Measurements from ENCODE around the gene NUFIP1. TPM values are rescaled to one million over a fixed set of nuclear protein-coding genes. Genes with fewer than 3 reads are reported as not detected.

The NUFIP1 gene
- total RNA-seq (1 to 10 TPM; 3.2 to 4.1 TPM), polyA plus RNA-seq (ENCODE audit: insufficient read length in 6 of 6) (10 to 100 TPM; 10.4 to 12.0 (median 11.9) TPM)
- long read RNA-seq, donor 1, partial matches to known transcripts = 0 of 4 reads
- long read RNA-seq, donor 1, other reads (novel, unspliced or antisense) = 0 of 4 reads
- long read RNA-seq, donor 2, transcript NUFIP1-201 (10 exons, 3,492 nt) = major isoform, 5 of 5 reads
- long read RNA-seq, donor 2, partial matches to known transcripts = 0 of 5 reads
- long read RNA-seq, donor 2, other reads (novel, unspliced or antisense) = 0 of 5 reads
- long read RNA-seq, donor 3, partial matches to known transcripts = 0 of 4 reads
- long read RNA-seq, donor 3, other reads (novel, unspliced or antisense) = 0 of 4 reads
- long read RNA-seq, donor 4, partial matches to known transcripts = 3 of 4 reads
- long read RNA-seq, donor 4, other reads (novel, unspliced or antisense) = 0 of 4 reads
- long read RNA-seq, donor 5, partial matches to known transcripts = 56 of 133 reads
- long read RNA-seq, donor 5, other reads (novel, unspliced or antisense) = 76 of 133 reads
- long read RNA-seq, donor 6, partial matches to known transcripts = 0 of 1 reads
- long read RNA-seq, donor 6, other reads (novel, unspliced or antisense) = 0 of 1 reads
- long read RNA-seq, donor 7, partial matches to known transcripts = 5 of 5 reads
- long read RNA-seq, donor 7, other reads (novel, unspliced or antisense) = 0 of 5 reads
- long read RNA-seq, donor 8, partial matches to known transcripts = 0 of 2 reads
- long read RNA-seq, donor 8, other reads (novel, unspliced or antisense) = 0 of 2 reads
- long read RNA-seq, donor 9 = 0 reads
- long read RNA-seq, donor 10, partial matches to known transcripts = 4 of 8 reads
- long read RNA-seq, donor 10, other reads (novel, unspliced or antisense) = 1 of 8 reads
- long read RNA-seq, donor 11 = 0 reads
- long read RNA-seq, donor 12, partial matches to known transcripts = 0 of 2 reads
- long read RNA-seq, donor 12, other reads (novel, unspliced or antisense) = 0 of 2 reads

DNA sequence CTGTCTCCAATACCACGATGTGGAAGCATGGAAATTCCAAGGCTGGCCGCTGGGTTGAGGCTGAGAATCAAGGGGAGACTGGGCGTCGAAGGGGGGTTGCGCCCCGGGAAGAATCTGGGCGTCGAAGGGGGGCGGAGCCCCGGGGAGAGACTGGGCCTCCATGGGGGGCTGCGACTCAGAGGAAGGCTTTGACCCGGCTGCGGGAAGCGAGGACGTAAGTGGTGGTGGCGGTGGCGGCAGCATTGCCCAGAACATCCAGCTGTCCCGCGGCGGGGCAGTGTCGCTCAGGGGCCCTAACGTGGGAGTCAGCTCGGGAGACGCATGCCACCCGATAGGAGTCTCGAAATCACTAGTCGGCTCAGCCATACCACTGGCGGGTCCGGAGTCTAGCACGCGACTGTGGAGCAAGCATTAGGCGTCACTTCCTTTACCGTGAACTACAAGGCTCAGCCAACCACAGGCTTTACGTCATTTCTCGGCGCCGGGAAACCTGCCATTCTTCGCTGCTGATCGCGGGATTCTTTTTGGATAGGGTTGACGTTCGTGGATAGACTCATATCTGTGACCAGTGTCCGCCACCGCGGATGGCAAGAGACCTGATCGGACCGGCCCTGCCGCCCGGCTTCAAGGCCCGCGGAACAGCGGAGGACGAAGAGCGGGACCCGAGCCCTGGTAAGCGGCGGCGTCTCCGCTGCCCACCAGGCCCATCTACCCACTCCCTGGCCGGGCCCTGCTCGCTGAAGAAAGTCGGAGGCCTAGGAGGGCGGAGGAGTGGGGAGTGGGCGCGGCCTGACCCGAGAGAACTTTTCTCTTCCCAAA is at the start of gene NUFIP1, which contains the start of gene GPALPP1:
TSS of gene NUFIP1 (minus strand) at position 401 of the 819 bp plus-strand sequence. CDS start at position 366, 35 bp downstream.
TSS of gene GPALPP1 (plus strand) at position 468 of the 819 bp plus-strand sequence. CDS start at position 585, 117 bp downstream.
- ATAC-seq = peak; percentile 98
- Histone ChIP-seq H3K4me3 (peak within 1 kb of the TSS; percentile 70 to 84), H3K36me3 (peaks cover 0 to 14% of the 10 kb centered on the region in 2 donors), H3K27me3 (no peaks in the 10 kb centered on the region), H3K4me1 (peaks cover 19 to 46% of the 10 kb centered on the region in 2 donors), H3K27ac (peak within 1 kb of the TSS; percentile 71 to 80), H3K9me3 (no peaks in the 10 kb centered on the region)
- TF ChIP-seq, protein P1, sequence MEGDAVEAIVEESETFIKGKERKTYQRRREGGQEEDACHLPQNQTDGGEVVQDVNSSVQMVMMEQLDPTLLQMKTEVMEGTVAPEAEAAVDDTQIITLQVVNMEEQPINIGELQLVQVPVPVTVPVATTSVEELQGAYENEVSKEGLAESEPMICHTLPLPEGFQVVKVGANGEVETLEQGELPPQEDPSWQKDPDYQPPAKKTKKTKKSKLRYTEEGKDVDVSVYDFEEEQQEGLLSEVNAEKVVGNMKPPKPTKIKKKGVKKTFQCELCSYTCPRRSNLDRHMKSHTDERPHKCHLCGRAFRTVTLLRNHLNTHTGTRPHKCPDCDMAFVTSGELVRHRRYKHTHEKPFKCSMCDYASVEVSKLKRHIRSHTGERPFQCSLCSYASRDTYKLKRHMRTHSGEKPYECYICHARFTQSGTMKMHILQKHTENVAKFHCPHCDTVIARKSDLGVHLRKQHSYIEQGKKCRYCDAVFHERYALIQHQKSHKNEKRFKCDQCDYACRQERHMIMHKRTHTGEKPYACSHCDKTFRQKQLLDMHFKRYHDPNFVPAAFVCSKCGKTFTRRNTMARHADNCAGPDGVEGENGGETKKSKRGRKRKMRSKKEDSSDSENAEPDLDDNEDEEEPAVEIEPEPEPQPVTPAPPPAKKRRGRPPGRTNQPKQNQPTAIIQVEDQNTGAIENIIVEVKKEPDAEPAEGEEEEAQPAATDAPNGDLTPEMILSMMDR (IDR thresholded peaks at IDR 0.05) = no peak
- intact Hi-C loops (cut with DNase I) = no loop called here
- DNase-seq = peak; percentile 92 to 94 (median 93)

DNA sequence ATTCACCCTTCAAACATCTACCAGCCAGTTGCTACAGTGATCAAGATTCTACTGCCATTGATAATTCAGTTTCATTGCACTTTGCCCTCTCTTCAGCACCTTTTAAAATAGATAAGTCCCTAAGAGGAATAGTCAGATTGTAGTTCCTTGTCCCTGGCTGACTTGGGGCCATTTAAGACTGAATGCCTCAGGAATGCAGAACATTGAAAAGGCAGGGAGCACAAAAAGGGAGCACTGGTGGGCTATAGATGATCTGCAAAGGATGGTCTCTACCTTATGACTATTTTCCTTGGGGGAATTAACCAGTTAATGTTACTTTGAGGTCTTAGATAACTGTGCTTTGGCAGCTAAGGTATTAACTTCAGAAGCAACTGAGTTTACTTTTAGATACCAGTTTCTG is 46.9 kb upstream of the NUFIP1 start:
- ATAC-seq = no peak
- TF ChIP-seq, protein P1 (IDR thresholded peaks at IDR 0.05) = no peak
- intact Hi-C loops (cut with DNase I) = no loop called here
- no peaks in the 10 kb centered on the region for H3K27me3 ChIP-seq
- peaks cover 0 to 20% of the 10 kb centered on the region in 2 donors for H3K36me3 ChIP-seq
- H3K4me3 ChIP-seq = no peak overlapping the region
- no peak for DNase-seq
- H3K9me3 ChIP-seq = no peaks in the 10 kb centered on the region
- no peak overlapping the region for H3K27ac ChIP-seq
- no peaks in the 10 kb centered on the region for H3K4me1 ChIP-seq

DNA sequence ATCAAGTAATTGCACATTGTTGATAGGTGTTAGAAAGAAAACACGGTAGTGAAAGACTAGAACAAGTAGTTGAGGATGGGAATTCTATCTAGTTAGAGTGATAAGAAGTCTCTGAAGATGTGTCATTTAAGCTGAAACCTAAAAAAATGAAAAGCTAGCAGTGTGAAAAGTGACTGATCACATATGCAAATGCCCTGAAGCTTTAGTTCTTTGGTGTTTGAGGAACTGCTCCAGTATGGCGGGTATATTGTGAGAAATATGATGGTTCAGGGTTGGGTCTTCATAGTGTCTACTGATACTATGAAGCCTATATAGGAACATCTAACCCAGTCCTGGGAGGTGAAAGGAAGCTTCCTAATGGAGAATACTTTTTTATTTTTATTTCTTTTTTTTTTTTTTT is 45.1 kb upstream of the NUFIP1 start:
- intact Hi-C loops (cut with DNase I) = no loop called here
- no peaks in the 10 kb centered on the region for H3K27me3 ChIP-seq
- no peaks in the 10 kb centered on the region for H3K9me3 ChIP-seq
- H3K4me1 ChIP-seq = no peaks in the 10 kb centered on the region
- ATAC-seq (no peak), DNase-seq (no peak)
- TF ChIP-seq, protein P1 (IDR thresholded peaks at IDR 0.05) = no peak
- no peak overlapping the region for H3K27ac ChIP-seq
- no peak overlapping the region for H3K4me3 ChIP-seq
- H3K36me3 ChIP-seq = peaks cover 0 to 25% of the 10 kb centered on the region in 2 donors

DNA sequence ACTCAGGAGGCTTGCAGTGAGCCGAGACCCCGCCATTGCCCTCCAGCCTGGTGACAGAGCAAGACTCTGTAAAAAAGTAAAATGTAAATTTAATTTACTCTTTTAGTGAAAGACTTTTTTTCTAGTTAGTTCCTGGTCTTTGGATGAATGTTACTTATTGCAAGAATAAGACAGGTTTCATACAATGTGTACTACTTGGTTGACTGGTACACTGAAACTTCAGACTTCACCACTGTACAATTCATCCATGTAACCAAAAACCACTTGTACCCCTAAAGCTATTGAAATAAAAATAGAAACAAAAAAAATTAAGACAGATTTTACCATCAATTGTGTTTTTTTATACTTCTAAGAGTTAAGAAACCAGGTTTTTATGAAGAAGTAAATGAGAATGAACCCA is 35.6 kb upstream of the NUFIP1 start:
- TF ChIP-seq, protein P1 (IDR thresholded peaks at IDR 0.05) = no peak
- DNase-seq (no peak), ATAC-seq (no peak)
- H3K9me3 ChIP-seq = no peaks in the 10 kb centered on the region
- H3K4me1 ChIP-seq = no peaks in the 10 kb centered on the region
- H3K36me3 ChIP-seq = peaks cover 0 to 60% of the 10 kb centered on the region in 2 donors
- no peak overlapping the region for H3K4me3 ChIP-seq
- H3K27me3 ChIP-seq = no peaks in the 10 kb centered on the region
- intact Hi-C loops (cut with DNase I) = no loop called here
- no peak overlapping the region for H3K27ac ChIP-seq
